GM23248 (cell line): Measurements from ENCODE around the gene OR2Y1.

Experiments used
- EZH2 ChIP-seq: fragments of 200-600 bp; sonication (generic); IDR thresholded peaks from 2 replicates; pipeline ENCODE4 v1.6.1; 2018; ENCODE audit warnings: antibody characterized with exemption, mild to moderate bottlenecking; ENCODE audit not compliant: insufficient read depth, poor library complexity, severe bottlenecking
- EZH2phosphoT487 ChIP-seq: fragments of 200-600 bp; sonication (generic); IDR thresholded peaks from 2 replicates; pipeline ENCODE4 v1.6.1; 2018; ENCODE audit warnings: antibody characterized with exemption, moderate library complexity, mild to moderate bottlenecking, low read depth; ENCODE audit not compliant: insufficient read depth

GRCh38 chr5:180787711-180788431 is 48.0 kb upstream of the OR2Y1 start:
- TF ChIP-seq EZH2phosphoT487, result no peak
- no peak for TF ChIP-seq EZH2
